ENCODE results near the gene FGF12. TPM values are rescaled to one million over a fixed set of nuclear protein-coding genes. Genes with fewer than 3 reads are reported as not detected.

Gene FGF12
- total and polyA plus RNA-seq, 2 donors (not counting 1 experiment from before 2014, with no cell fraction given) = 0.03 TPM; not detected in 1

DNA sequence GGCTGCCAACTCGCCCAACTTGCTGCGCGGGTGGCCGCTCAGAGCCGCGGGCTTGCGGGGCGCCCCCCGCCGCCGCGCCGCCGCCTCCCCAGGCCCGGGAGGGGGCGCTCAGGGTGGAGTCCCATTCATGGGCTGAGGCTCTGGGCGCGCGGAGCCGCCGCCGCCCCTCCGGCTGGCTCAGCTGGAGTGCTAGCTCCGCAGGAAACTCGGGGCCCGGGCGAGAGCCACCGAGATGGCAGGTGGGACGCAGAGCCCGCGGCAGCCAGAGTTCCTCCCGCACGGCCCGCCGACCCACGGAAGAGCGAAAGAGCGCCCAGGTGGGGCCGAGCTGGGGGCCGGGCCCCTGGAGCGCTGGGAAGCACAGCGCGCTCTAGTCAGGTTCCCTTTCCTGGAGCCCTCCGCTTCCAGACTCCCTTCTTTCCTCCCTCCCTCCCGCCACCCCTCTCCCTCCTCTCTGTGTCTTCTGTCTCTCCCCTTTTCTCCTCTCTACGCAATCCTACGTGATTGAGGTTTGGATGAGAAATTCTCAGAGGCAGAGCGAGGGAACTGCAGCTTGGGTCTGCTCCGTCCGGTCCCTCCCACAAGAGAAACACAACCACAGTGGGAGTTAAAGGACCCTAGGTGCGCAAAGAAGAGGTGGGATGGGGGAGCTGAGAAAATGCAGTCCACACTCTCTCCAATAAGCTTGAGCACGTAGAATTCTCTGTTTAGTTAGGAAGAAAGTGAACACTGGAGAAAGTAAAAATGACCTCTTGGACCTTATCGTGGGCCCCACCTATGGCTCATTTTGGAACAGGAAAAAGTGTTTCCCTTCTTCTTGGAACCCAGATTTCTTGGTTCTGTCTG lies 317.3 kb downstream of the FGF12 start:
- peaks cover 0 to 6% of the 10 kb centered on the region in 2 donors for H3K4me1 ChIP-seq (ENCODE audit: control insufficient read depth in 2 of 2, insufficient read depth in 2 of 2, low read length in 2 of 2)
- POLR2A ChIA-PET = no interaction called here
- no peak overlapping the region for H3K9ac ChIP-seq (ENCODE audit: low read length)
- peaks cover 13% of the 10 kb centered on the region for H3K4me1 Mint-ChIP-seq
- peak overlapping the region; percentile 39 for H3K4me2 ChIP-seq (replicated peaks; ENCODE audit: low read depth, low read length, poor library complexity, severe bottlenecking)
- H3K27ac Mint-ChIP-seq = no peak overlapping the region
- peaks cover 0 to 37% (median 9%) of the 10 kb centered on the region in 4 experiments for H3K27me3 ChIP-seq (replicated peaks in 1 of 4; ENCODE audit: control extremely low read depth in 1 of 4, control insufficient read depth in 3 of 4, insufficient read depth in 4 of 4, low read length in 3 of 4)
- H3K27me3 Mint-ChIP-seq = peaks cover 59% of the 10 kb centered on the region
- peak overlapping the region; percentile 6 for H3K4me3 Mint-ChIP-seq
- intact Hi-C loops (cut with micrococcal nuclease) = no loop called here
- no peak overlapping the region for H2AFZ ChIP-seq (ENCODE audit: insufficient read depth, low read depth, low read length, poor library complexity, severe bottlenecking)
- TF ChIP-seq, protein P1, sequence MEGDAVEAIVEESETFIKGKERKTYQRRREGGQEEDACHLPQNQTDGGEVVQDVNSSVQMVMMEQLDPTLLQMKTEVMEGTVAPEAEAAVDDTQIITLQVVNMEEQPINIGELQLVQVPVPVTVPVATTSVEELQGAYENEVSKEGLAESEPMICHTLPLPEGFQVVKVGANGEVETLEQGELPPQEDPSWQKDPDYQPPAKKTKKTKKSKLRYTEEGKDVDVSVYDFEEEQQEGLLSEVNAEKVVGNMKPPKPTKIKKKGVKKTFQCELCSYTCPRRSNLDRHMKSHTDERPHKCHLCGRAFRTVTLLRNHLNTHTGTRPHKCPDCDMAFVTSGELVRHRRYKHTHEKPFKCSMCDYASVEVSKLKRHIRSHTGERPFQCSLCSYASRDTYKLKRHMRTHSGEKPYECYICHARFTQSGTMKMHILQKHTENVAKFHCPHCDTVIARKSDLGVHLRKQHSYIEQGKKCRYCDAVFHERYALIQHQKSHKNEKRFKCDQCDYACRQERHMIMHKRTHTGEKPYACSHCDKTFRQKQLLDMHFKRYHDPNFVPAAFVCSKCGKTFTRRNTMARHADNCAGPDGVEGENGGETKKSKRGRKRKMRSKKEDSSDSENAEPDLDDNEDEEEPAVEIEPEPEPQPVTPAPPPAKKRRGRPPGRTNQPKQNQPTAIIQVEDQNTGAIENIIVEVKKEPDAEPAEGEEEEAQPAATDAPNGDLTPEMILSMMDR (IDR thresholded peaks at IDR 0.05) = no peak
- TF ChIP-seq EZH2 (IDR thresholded peaks at IDR 0.05; ENCODE audit: borderline replicate concordance, insufficient read depth, low read depth, low read length, poor library complexity, severe bottlenecking) = no peak
- no peak overlapping the region for H3K27ac ChIP-seq (ENCODE audit: low read length in 2 of 2)
- peak overlapping the region in 1 of 5 experiments; percentile 38 for H3K4me3 ChIP-seq (ENCODE audit: control extremely low read depth in 1 of 5, extremely low read depth in 1 of 5, insufficient read depth in 1 of 5, low read depth in 2 of 5, low read length in 4 of 5)
- no peaks in the 10 kb centered on the region for H3K79me2 ChIP-seq (ENCODE audit: control insufficient read depth, insufficient read depth, low read length)
- CTCF ChIA-PET = no interaction called here
- no peaks in the 10 kb centered on the region for H3K36me3 ChIP-seq (replicated peaks in 1 of 2; ENCODE audit: control extremely low read depth in 1 of 2, control insufficient read depth in 1 of 2, extremely low read depth in 1 of 2, insufficient read depth in 2 of 2, low read length in 1 of 2)
- WGBS (ENCODE audit: insufficient coverage) = 3% methylated on average over 44 of the region's 53 CpGs
- DNase-seq (peak; percentile 3), ATAC-seq (ENCODE audit: low read depth) (no peak)
- peaks cover 0 to 2% (median 0%) of the 10 kb centered on the region in 3 donors for H3K9me3 ChIP-seq (ENCODE audit: control extremely low read depth in 1 of 3, control insufficient read depth in 2 of 3, insufficient read depth in 1 of 3, low read length in 2 of 3)
- no peaks in the 10 kb centered on the region for H4K20me1 ChIP-seq (ENCODE audit: control insufficient read depth, insufficient read depth, low read length, poor library complexity, severe bottlenecking)
- no peaks in the 10 kb centered on the region for H3K9me3 Mint-ChIP-seq (ENCODE audit: insufficient read depth)

DNA sequence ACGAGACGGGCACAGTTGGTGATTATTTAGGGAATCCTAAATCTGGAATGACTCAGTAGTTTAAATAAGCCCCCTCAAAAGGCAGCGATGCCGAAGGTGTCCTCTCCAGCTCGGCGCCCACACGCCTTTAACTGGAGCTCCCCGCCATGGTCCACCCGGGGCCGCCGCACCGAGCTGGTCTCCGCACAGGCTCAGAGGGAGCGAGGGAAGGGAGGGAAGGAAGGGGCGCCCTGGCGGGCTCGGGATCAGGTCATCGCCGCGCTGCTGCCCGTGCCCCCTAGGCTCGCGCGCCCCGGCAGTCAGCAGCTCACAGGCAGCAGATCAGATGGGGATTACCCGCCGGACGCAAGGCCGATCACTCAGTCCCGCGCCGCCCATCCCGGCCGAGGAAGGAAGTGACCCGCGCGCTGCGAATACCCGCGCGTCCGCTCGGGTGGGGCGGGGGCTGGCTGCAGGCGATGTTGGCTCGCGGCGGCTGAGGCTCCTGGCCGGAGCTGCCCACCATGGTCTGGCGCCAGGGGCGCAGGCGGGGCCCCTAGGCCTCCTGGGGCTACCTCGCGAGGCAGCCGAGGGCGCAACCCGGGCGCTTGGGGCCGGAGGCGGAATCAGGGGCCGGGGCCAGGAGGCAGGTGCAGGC lies 318.0 kb downstream of the FGF12 start:
- H3K4me1 Mint-ChIP-seq = peaks cover 13% of the 10 kb centered on the region
- POLR2A ChIA-PET = no interaction called here
- Histone ChIP-seq H3K27ac (ENCODE audit: low read length in 2 of 2) (no peak overlapping the region), H3K9ac (ENCODE audit: low read length) (no peak overlapping the region), H3K4me1 (ENCODE audit: control insufficient read depth in 2 of 2, insufficient read depth in 2 of 2, low read length in 2 of 2) (peaks cover 0 to 6% of the 10 kb centered on the region in 2 donors), H3K79me2 (ENCODE audit: control insufficient read depth, insufficient read depth, low read length) (no peaks in the 10 kb centered on the region), H3K27me3 (replicated peaks in 1 of 4; ENCODE audit: control extremely low read depth in 1 of 4, control insufficient read depth in 3 of 4, insufficient read depth in 4 of 4, low read length in 3 of 4) (peaks cover 0 to 37% (median 9%) of the 10 kb centered on the region in 4 experiments), H4K20me1 (ENCODE audit: control insufficient read depth, insufficient read depth, low read length, poor library complexity, severe bottlenecking) (no peaks in the 10 kb centered on the region), H2AFZ (ENCODE audit: insufficient read depth, low read depth, low read length, poor library complexity, severe bottlenecking) (no peak overlapping the region), H3K4me3 (ENCODE audit: control extremely low read depth in 1 of 5, extremely low read depth in 1 of 5, insufficient read depth in 1 of 5, low read depth in 2 of 5, low read length in 4 of 5) (peak overlapping the region in 2 of 5 experiments; percentile 20 to 38), H3K4me2 (replicated peaks; ENCODE audit: low read depth, low read length, poor library complexity, severe bottlenecking) (peak overlapping the region; percentile 39), H3K9me3 (ENCODE audit: control extremely low read depth in 1 of 3, control insufficient read depth in 2 of 3, insufficient read depth in 1 of 3, low read length in 2 of 3) (peaks cover 0 to 2% (median 0%) of the 10 kb centered on the region in 3 donors), H3K36me3 (replicated peaks in 1 of 2; ENCODE audit: control extremely low read depth in 1 of 2, control insufficient read depth in 1 of 2, extremely low read depth in 1 of 2, insufficient read depth in 2 of 2, low read length in 1 of 2) (no peaks in the 10 kb centered on the region)
- H3K27ac Mint-ChIP-seq = no peak overlapping the region
- ATAC-seq (ENCODE audit: low read depth) = no peak
- peak overlapping the region; percentile 44 for H3K4me3 Mint-ChIP-seq
- peak; percentile 12 for DNase-seq
- WGBS (ENCODE audit: insufficient coverage) = 2% methylated on average over 59 of the region's 61 CpGs
- H3K9me3 Mint-ChIP-seq (ENCODE audit: insufficient read depth) = no peaks in the 10 kb centered on the region
- TF ChIP-seq EZH2 (IDR thresholded peaks at IDR 0.05; ENCODE audit: borderline replicate concordance, insufficient read depth, low read depth, low read length, poor library complexity, severe bottlenecking) = no peak
- TF ChIP-seq, protein P1 (IDR thresholded peaks at IDR 0.05) = no peak
- intact Hi-C loops (cut with micrococcal nuclease) = no loop called here
- CTCF ChIA-PET = no interaction called here
- H3K27me3 Mint-ChIP-seq = peaks cover 59% of the 10 kb centered on the region
